Neural progenitor cell (in vitro differentiated cells): Measurements from ENCODE around the gene DGLUCY. TPM values are rescaled to one million over a fixed set of nuclear protein-coding genes. Genes with fewer than 3 reads are reported as not detected.
"Not testable (repeated sequence)": the region's sequence is repeated elsewhere in the genome, so short reads cannot be mapped to it uniquely, and the experiment has no call there.

ENCODE experiments used
- DNase-seq: peaks from one replicate; pipeline ENCODE4 v3.0.0-alpha.2; 2016; ENCODE audit warnings: low spot score
- H2AFZ ChIP-seq: fragments of 200-600 bp; sonication (generic); replicated peaks from 2 replicates; pipeline ENCODE4 v1.6.1; 2016; ENCODE audit warnings: antibody characterized with exemption
- H3F3A ChIP-seq: fragments of 200-600 bp; sonication (generic); 2 replicates; pipeline ENCODE4 v1.6.1; 2016; ENCODE audit warnings: antibody characterized with exemption, low read depth
- H3K27ac ChIP-seq: fragments of 200-600 bp; sonication (generic); 2 replicates; pipeline ENCODE4 v1.5.1; 2016; ENCODE audit warnings: mild to moderate bottlenecking
- H3K27me3 ChIP-seq: fragments of 200-600 bp; sonication (generic); 2 replicates; pipeline ENCODE4 v1.6.1; 2016; ENCODE audit warnings: mild to moderate bottlenecking, moderate library complexity
- H3K36me3 ChIP-seq: fragments of 200-600 bp; sonication (generic); 2 replicates; pipeline ENCODE4 v1.5.1; 2016
- H3K4me1 ChIP-seq: fragments of 200-600 bp; sonication (generic); 2 replicates; pipeline ENCODE4 v1.6.1; 2016; ENCODE audit warnings: mixed run types
- H3K4me2 ChIP-seq: fragments of 200-600 bp; sonication (generic); 2 replicates; pipeline ENCODE4 v1.6.1; 2016
- H3K4me3 ChIP-seq: fragments of 200-600 bp; sonication (generic); 2 replicates; pipeline ENCODE4 v1.5.1; 2016
- H3K79me2 ChIP-seq: fragments of 200-600 bp; sonication (generic); 2 replicates; pipeline ENCODE4 v1.6.1; 2016; ENCODE audit warnings: low read depth
- H3K9ac ChIP-seq: fragments of 200-600 bp; sonication (generic); 2 replicates; pipeline ENCODE4 v1.6.1; 2016
- H3K9me3 ChIP-seq: fragments of 200-600 bp; sonication (generic); 2 replicates; pipeline ENCODE4 v1.5.1; 2016; ENCODE audit warnings: low read depth
- H4K20me1 ChIP-seq: fragments of 200-600 bp; sonication (generic); 2 replicates; pipeline ENCODE4 v1.6.1; 2016; ENCODE audit warnings: low read depth
- H3K27ac Mint-ChIP-seq: 3 replicates; pipeline ENCODE4 v1.8.0; 2021; ENCODE audit warnings: mixed read lengths
- H3K27me3 Mint-ChIP-seq: 2 replicates; pipeline ENCODE4 v1.8.0; 2022; ENCODE audit warnings: low read depth, mild to moderate bottlenecking, inconsistent platforms, moderate library complexity, mixed read lengths; ENCODE audit not compliant: insufficient read depth
- H3K36me3 Mint-ChIP-seq: 3 replicates; pipeline ENCODE4 v1.8.0; 2021; ENCODE audit warnings: mixed read lengths
- H3K4me1 Mint-ChIP-seq: 3 replicates; pipeline ENCODE4 v1.8.0; 2021; ENCODE audit warnings: mixed read lengths
- H3K4me3 Mint-ChIP-seq: 3 replicates; pipeline ENCODE4 v1.8.0; 2021; ENCODE audit warnings: mild to moderate bottlenecking, moderate library complexity, mixed read lengths
- H3K9me3 Mint-ChIP-seq: 3 replicates; pipeline ENCODE4 v1.8.0; 2020; ENCODE audit warnings: mixed read lengths
- CTCF ChIP-seq: fragments of 200-600 bp; sonication (generic); IDR thresholded peaks from 2 replicates; pipeline ENCODE4 v1.5.1; 2017; ENCODE audit warnings: antibody characterized with exemption, mild to moderate bottlenecking
- EZH2 ChIP-seq: fragments of 200-600 bp; sonication (generic); IDR thresholded peaks from 2 replicates; pipeline ENCODE4 v1.6.1; 2017; ENCODE audit warnings: antibody characterized with exemption, mild to moderate bottlenecking, moderate library complexity
- EZH2phosphoT487 ChIP-seq: fragments of 200-600 bp; sonication (generic); IDR thresholded peaks from 2 replicates; pipeline ENCODE4 v1.6.1; 2017; ENCODE audit warnings: antibody characterized with exemption
- total RNA-seq: library from RNA; depleted of rRNA; stranded (reverse); fragments of >200 nt; gene quantifications from 2 replicates; pipeline ENCODE4 v1.2.3, GENCODE V29; 2015; ENCODE audit warnings: low replicate concordance

Gene DGLUCY
- total RNA-seq, 1 donor from 2014 or later, result 17.0 TPM

DNA sequence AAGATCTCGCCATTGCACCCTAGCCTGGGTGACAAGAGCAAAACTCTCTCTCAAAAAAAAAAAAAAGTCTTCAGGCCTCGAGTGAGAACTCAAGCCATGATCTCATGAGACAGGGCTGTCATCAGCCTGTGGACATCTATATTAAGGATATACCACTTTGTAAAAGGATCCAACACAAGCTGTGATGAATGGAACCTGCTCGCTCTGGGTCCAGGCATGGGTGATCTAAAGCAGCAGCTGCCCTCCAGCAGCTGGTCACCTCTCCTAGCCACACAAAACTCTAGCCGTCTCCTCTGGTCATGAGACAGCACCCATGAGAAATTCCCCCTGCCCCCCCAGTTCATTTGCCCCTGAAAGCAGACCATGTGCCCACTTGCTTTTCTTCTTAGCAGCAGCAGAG lies 19.1 kb upstream of the DGLUCY start:
- no peaks in the 10 kb centered on the region for H3K9me3 Mint-ChIP-seq
- no peaks in the 10 kb centered on the region for H3K27me3 ChIP-seq
- no peak overlapping the region for H3K27ac ChIP-seq
- no peaks in the 10 kb centered on the region for H3K4me1 ChIP-seq
- H4K20me1 ChIP-seq, result no peaks in the 10 kb centered on the region
- no peak for TF ChIP-seq CTCF
- TF ChIP-seq EZH2, result no peak
- no peak for TF ChIP-seq EZH2phosphoT487
- no peak for DNase-seq
- peaks cover 3% of the 10 kb centered on the region for H3K4me1 Mint-ChIP-seq
- H3K4me3 ChIP-seq, result no peak overlapping the region
- no peaks in the 10 kb centered on the region for H3K9me3 ChIP-seq
- H3K79me2 ChIP-seq, result no peaks in the 10 kb centered on the region
- no peak overlapping the region for H3K9ac ChIP-seq
- H3K4me3 Mint-ChIP-seq, result no peak overlapping the region
- no peaks in the 10 kb centered on the region for H3K36me3 ChIP-seq
- H3K27me3 Mint-ChIP-seq, result peaks cover 3% of the 10 kb centered on the region
- no peak overlapping the region for H3K4me2 ChIP-seq
- H3F3A ChIP-seq, result no peaks in the 10 kb centered on the region
- H3K36me3 Mint-ChIP-seq, result no peaks in the 10 kb centered on the region
- peak overlapping the region; percentile 63 for H3K27ac Mint-ChIP-seq
- no peak overlapping the region for H2AFZ ChIP-seq

- H3K27ac ChIP-seq, result no peak overlapping the region
- no peak for DNase-seq
Measured at GRCh38 chr14:91095178-91095577, 18.7 kb upstream of the DGLUCY start.

GRCh38 chr14:91097657-91098056 lies 16.2 kb upstream of the DGLUCY start:
- H3F3A ChIP-seq, H3K9me3 ChIP-seq, H3K27ac ChIP-seq, H3K27me3 ChIP-seq, H3K4me1 Mint-ChIP-seq, H2AFZ ChIP-seq, H3K27ac Mint-ChIP-seq, DNase-seq, H3K36me3 ChIP-seq, H3K9ac ChIP-seq, H3K4me3 ChIP-seq, H3K4me3 Mint-ChIP-seq, H3K36me3 Mint-ChIP-seq, H3K4me1 ChIP-seq, H4K20me1 ChIP-seq, H3K79me2 ChIP-seq, H3K4me2 ChIP-seq, H3K9me3 Mint-ChIP-seq, H3K27me3 Mint-ChIP-seq: not testable (repeated sequence)

More at GRCh38 chr14:91095178-91095577, 18.7 kb upstream of the DGLUCY start:
- Histone ChIP-seq H3K4me2 (no peak overlapping the region), H3K9ac (no peak overlapping the region), H2AFZ (no peak overlapping the region), H3F3A (no peaks in the 10 kb centered on the region), H3K4me3 (no peak overlapping the region), H4K20me1 (no peaks in the 10 kb centered on the region), H3K79me2 (no peaks in the 10 kb centered on the region), H3K4me1 (no peaks in the 10 kb centered on the region), H3K27me3 (no peaks in the 10 kb centered on the region), H3K36me3 (no peaks in the 10 kb centered on the region), H3K9me3 (no peaks in the 10 kb centered on the region)
- Mint-ChIP-seq H3K4me1 (peaks cover 3% of the 10 kb centered on the region), H3K27me3 (peaks cover 3% of the 10 kb centered on the region), H3K36me3 (no peaks in the 10 kb centered on the region), H3K27ac (peak overlapping the region; percentile 63), H3K4me3 (no peak overlapping the region), H3K9me3 (no peaks in the 10 kb centered on the region)
- TF ChIP-seq CTCF (no peak), EZH2 (no peak), EZH2phosphoT487 (no peak)

- no peaks in the 10 kb centered on the region for H3K36me3 ChIP-seq
- Mint-ChIP-seq H3K27me3 (peaks cover 5% of the 10 kb centered on the region), H3K9me3 (no peaks in the 10 kb centered on the region), H3K27ac (peak overlapping the region; percentile 15), H3K4me1 (peaks cover 6% of the 10 kb centered on the region), H3K36me3 (no peaks in the 10 kb centered on the region), H3K4me3 (no peak overlapping the region)
- DNase-seq, result no peak
- H3K9me3 ChIP-seq, result no peaks in the 10 kb centered on the region
- H3K4me3 ChIP-seq, result no peak overlapping the region
- no peaks in the 10 kb centered on the region for H4K20me1 ChIP-seq
- H2AFZ ChIP-seq, result no peak overlapping the region
- H3K4me2 ChIP-seq, result no peak overlapping the region
- H3F3A ChIP-seq, result no peaks in the 10 kb centered on the region
- no peaks in the 10 kb centered on the region for H3K4me1 ChIP-seq
- H3K27ac ChIP-seq, result no peak overlapping the region
- TF ChIP-seq EZH2, result no peak
- no peak for TF ChIP-seq CTCF
- no peaks in the 10 kb centered on the region for H3K27me3 ChIP-seq
- no peak overlapping the region for H3K9ac ChIP-seq
- H3K79me2 ChIP-seq, result no peaks in the 10 kb centered on the region
Measured at GRCh38 chr14:91098591-91098990, 15.3 kb upstream of the DGLUCY start.
